ENCODE measurements around the gene MEIS3.
"Not testable (repeated sequence)": the region's sequence is repeated elsewhere in the genome, so short reads cannot be mapped to it uniquely, and the experiment has no call there.

The MEIS3 gene

DNA sequence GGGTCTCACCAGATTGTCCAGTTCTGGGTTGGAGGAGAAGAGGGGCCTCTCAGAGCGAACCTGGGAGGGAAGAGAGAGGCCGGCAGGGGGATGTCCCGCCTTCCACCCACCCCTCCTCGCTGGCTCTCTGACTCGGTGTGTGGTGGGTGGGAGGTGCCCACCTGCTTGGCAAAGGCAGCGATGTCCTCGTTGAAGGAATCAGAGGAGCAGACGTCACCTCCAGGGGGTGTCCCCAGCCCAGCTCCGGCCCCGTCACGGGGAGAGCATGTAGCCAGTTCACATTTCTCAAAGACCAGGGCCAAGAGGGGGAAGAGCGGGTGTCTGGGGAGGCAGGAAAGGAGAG lies 2.7 kb downstream of the MEIS3 start:
- no peak for DNase-seq (ENCODE audit: low read depth, low spot score)

DNA sequence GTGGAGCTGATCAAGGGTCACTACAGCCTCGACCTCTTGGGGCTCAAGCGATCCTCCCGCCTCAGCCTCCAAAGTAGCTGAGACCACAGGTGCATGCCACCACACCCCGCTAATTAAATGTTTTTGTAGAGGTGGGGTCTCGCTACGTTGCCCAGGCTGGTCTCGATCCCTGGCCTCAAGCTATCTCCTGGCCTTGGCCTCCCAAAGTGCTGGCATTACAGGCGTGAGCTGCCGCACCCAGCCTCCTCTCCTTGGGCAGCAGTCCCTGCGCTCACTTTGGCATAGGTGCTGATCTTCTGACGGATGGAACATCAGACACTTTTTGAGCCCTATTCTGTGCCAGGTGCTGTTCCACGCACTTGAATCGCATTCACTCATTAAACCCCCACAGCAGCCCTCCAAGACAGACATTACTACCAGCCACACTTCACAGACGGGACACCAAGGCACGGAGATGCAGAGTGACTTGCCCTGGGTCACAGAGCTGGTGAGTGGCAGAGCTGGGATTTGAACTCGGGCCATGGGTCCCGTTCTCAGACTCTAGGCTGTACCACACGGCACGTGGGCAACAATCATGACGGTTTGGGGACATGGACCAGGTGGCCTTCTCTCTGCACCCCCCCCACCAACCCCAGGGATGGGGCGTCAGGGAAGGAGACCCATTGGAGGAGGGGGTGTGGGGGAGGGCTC lies 3.2 kb downstream of the MEIS3 start:
- DNase-seq (ENCODE audit: low read depth, low spot score) = no peak

- no peak for DNase-seq (ENCODE audit: low read depth, low spot score)
These were observed 4.9 kb downstream of the MEIS3 start for GRCh38 chr19:47414469-47414868.

DNA sequence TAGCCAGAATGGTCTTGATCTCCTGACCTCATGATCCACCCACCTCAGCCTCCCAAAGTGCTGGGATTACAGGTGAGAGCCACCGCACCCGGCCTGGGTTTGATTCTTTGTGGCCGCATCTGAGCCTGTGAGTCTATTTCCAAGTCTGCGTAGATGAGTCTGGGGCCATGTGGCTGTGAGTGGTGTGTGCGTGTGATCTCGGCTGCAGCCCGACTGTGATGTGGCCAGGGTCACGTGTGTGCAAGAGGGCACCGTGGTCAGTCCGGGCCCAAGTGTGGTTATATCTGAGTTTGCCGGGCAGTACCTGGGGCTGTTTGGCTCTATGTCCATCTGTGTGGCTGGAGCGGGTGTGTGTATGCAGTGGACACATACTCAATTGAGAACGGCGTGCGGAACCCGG lies 5.4 kb downstream of the MEIS3 start:
- DNase-seq (ENCODE audit: low read depth, low spot score) = no peak

- DNase-seq (ENCODE audit: low read depth, low spot score) = not testable (repeated sequence)
These were observed 7.6 kb downstream of the MEIS3 start for GRCh38 chr19:47411696-47412095.

GRCh38 chr19:47411101-47411500 lies 8.2 kb downstream of the MEIS3 start:
- no peak for DNase-seq (ENCODE audit: low read depth, low spot score)

DNA sequence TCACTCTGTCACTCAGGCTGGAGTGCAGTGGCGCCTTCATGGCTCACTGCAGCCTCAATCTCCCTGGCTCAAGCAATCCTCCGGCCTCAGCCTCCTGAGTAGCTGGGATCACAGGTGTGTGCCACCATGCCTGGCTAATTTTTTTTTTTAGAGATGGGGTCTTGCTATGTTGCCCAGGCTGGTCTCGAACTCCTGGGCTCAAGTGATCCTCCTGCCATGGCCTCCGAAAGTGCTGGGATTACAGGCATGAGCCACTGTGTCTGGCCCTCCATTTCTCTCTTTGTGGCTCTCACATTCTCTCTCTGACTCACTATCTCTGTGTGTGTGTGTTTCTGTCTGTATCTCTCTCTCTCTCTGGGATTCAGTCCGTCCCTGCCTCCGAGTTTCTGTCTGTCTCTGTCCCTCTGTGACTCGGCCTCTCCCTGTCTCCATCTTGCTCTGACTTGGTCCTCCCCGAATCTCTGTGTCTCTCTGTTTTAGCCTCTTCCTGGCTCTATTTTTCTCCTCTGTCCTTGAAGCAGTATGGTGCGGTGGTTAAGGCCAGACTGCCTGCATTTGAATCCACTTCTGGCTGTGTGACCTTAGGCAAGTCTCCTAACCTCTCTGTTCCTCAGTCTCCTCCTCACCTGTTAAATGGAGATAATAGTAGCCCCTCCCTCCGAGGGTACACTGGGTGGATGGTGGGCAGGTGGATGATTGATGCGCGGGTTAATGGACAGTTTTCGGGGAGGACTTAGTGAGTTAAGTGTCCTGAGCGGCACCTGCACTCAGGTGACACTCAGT lies 11.0 kb downstream of the MEIS3 start:
- no peak for DNase-seq (ENCODE audit: low read depth, low spot score)

GRCh38 chr19:47407417-47407774 lies 11.9 kb downstream of the MEIS3 start:
- DNase-seq (ENCODE audit: low read depth, low spot score) = no peak

DNA sequence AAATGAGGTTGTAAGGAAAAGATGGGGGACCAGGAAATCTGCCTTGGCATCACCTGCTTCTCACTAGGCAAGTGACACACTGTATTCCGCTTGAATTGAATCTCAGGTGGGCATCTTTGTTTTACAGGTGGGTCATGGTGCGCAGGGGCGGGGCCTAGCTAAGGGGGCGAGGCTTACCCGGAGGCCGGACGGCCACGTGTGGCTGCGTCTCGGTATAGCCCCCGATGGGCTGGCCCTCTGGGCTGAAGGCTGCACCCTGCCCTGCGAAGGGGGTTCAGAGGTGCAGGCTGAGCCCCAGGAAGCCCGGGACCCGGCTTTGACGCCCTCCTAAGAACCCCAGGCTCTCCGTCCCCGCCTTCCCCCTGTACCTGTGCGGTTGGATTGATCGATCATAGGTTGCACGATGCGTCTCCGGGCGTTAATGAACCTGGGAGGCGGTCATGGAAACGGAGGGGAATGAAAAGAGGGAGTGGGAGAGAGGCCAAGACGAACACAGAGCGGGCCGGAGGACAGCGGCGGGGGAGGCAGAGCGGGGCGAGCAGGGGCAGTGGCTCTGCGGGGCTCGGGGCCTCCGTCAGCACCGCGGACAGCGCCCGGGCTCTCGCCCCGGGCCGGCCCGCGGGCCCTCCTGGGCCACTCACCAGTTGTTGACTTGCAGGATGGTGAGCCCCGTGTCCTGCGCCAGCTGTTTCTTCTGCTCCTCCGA lies 12.5 kb downstream of the MEIS3 start:
- DNase-seq (ENCODE audit: low read depth, low spot score) = no peak

GRCh38 chr19:47405854-47406417 lies 13.4 kb downstream of the MEIS3 start:
- DNase-seq (ENCODE audit: low read depth, low spot score) = no peak

DNA sequence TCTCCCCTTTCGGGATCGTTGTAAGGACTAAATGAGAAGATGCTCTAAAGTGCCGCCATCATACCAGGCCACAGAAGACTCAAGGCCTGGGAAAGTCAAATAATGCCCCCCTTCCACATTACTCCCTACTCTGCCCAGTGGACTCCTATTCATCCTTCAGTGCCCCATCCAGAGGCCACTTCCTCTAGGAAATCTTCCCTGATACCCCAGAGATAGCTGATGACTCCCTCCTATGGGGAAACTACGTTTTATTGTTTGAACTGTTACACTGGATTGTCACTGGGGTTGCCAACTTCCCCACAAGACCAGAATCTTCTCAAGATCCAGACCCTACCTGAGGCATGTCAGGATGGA lies 14.2 kb downstream of the MEIS3 start:
- DNase-seq (ENCODE audit: low read depth, low spot score) = no peak

DNA sequence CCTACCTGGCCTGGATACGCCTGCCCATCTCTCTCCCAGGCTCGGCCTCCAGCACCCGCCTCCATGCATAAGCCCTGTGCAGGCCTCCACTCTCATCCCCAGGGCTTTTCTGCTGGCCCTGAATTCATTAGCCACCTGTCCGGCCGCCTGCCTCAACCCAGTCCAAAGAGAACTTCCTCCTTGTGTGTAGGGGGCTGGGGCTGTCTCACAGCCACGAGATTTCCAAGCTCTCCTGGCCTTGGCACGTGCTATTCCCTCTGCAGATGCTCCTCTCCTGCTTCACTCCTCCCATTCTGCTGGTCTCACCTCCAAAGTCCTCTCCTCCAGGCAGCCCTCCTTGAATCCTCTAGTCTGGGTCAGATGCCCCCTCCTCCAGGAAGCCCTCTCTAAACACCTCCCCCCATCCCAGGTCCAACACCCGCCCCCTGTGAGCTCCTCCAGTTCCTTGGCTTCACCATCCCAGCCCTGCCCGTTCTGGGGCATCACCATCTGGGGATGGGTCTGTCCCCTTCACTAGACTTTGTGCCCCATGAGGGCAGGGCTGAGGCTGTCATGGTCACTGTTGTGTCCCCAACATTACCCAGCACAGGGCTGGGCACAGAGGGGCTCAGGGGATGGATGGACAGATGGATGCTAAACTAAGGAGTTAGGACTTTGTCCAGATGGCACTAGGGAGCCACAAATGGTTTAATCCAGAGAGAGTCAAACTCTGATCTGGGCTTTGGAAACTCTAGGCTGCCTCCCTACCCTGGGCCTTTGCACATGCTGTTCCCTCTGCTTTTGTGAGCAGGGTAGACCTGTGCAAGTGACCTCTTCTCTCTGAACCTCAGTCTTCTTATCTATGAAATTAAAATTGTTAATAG lies 14.8 kb downstream of the MEIS3 start:
- no peak for DNase-seq (ENCODE audit: low read depth, low spot score)

DNA sequence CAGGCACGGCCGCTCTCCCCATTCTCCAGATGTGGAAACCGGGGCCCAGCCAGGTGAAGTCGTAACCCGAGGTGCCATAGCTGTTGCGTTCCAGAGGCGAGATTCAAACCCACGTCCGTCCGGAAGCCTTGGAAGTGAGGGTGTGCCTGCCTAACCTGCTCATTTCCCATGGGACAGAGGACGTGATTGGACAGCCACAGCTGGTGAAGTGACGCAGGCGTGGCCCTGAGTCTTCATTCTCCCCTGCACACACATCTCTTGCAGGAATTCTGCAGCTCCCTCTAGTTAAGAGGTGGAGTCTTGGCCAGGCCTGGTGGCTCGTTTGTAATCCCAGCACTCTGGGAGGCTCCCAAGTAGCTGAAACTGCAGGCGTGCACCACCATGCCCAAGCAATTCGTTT lies 16.8 kb downstream of the MEIS3 start:
- DNase-seq (ENCODE audit: low read depth, low spot score) = no peak

DNA sequence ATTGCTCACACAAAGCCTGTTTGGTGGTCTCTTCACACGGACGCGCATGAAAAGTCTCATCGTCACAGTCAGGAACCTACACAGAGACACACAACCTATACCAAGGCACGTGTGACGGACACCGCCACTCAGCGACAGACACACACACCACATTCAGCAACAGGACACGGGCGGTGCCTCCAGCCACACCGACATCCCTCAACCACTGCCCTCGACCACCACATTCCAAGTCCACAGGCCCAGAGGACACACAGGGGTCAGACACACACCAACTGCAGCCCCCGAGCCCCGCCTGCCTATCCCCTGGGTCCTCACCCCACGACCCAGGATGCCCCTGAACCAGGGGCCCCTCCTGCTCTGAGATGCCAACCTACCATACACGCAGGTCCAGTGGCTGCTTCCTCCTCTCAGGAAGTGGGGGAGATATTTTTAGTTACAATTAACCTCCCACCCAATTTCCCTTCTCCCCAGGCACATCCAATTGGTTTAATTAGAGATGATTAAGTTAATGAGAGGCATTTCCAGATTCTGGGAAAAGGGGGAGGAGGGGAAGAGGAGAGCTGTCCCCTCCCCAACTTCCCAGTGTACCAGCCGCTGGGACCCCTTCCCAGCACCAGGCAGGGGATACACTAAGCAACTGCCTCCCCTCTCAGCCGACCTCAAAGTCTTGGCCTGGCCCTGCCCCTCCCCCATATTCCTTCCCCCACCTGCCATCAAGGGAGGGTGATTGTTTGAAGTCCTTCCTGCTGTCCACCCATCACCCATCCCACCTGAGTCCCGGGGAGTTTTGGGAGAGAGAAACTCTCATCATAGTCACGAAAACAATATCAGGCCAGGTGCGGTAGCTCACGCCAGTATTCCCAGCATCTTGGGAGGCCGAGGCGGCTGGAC lies 20.4 kb downstream of the MEIS3 start:
- no peak for DNase-seq (ENCODE audit: low read depth, low spot score)

GRCh38 chr19:47391510-47392223 lies 27.7 kb downstream of the MEIS3 start:
- peak; percentile 69 for DNase-seq (ENCODE audit: low read depth, low spot score)

DNA sequence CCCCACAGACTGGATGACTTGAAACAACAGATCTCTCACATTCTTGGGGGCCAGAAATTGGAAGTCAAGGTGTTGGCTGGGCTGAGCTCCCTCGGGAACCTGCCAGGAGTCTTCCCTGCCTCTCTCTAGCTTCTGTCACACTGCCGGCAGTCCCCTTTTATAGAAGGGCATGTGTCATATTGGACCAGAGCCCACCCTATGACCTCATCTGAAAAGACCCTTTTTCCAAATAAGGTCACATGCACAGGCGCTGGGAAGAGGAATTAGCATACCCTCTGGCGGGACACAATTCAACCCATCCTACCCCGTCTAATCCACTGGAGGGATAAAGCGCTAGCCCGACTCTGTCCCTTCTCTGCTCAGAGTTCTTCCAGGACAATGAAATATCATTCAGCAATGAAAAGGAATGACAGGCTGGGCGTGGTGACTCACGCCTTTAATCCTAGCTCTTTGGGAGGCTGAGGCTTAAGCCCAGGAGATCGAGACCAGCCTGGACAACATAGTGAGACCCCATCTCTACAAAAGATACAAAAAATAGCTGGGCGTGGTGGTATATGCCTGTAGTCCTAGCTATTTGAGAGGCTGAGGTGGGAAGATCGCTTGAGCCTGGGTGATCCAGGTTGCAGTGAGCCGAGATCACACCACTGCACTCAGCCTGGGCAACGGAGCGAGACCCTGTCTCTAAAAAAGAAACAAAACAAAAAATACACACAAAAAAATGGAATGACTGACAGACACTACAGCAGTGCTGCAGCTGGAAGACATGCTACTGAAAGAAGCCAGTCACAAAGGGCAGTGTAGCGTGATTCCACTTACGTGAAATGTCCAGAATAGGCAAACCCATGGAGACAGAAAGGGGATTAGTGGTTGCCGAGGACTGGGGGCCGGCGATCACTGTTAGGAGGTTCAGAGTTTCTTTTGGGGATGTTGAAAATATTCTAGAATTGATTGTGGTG lies 28.5 kb downstream of the MEIS3 start:
- DNase-seq (ENCODE audit: low read depth, low spot score) = no peak

GRCh38 chr19:47389150-47389556 lies 30.2 kb downstream of the MEIS3 start:
- DNase-seq (ENCODE audit: low read depth, low spot score) = no peak

DNA sequence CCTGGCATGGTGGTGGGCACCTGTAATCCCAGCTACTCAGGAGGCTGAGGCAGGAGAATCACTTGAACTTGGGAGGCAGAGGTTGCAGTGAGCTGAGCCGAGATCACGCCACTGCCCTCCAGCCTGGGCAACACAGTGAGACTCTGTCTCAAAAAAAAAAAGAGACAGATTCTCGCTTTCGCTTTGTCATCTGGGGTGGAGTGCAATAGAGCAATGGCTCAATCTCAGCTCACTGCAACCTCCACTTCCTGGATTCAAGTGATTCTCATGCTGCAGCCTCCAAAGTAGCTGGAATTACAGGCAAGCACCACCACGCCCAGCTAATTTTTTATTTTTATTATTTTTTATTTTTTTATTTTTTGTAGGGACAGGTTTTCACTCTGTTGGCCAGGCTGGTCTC lies 30.6 kb downstream of the MEIS3 start:
- not testable (repeated sequence) for DNase-seq (ENCODE audit: low read depth, low spot score)

- not testable (repeated sequence) for DNase-seq (ENCODE audit: low read depth, low spot score)
These were observed 31.7 kb downstream of the MEIS3 start for GRCh38 chr19:47387623-47388022.

Data from activated naive CD8-positive, alpha-beta T cell treated with anti-CD3 and anti-CD28 coated beads, Interleukin-2, amount 50 U/mL, for 16 hours (primary cell).